Embryonic facial prominence (tissue), 1 donor: Measurements from ENCODE around the gene ATG9A.
A peak's percentile ranks its signal among the peaks of the same experiment; 100 is the strongest.
"Not testable (repeated sequence)": the region's sequence is repeated elsewhere in the genome, so short reads cannot be mapped to it uniquely, and the experiment has no call there.

Experiments used
- DNase-seq: peaks from one replicate; pipeline ENCODE4 v3.0.0-alpha.2; 2016; ENCODE audit errors: extremely low spot score

ATG9A gene, protein sequence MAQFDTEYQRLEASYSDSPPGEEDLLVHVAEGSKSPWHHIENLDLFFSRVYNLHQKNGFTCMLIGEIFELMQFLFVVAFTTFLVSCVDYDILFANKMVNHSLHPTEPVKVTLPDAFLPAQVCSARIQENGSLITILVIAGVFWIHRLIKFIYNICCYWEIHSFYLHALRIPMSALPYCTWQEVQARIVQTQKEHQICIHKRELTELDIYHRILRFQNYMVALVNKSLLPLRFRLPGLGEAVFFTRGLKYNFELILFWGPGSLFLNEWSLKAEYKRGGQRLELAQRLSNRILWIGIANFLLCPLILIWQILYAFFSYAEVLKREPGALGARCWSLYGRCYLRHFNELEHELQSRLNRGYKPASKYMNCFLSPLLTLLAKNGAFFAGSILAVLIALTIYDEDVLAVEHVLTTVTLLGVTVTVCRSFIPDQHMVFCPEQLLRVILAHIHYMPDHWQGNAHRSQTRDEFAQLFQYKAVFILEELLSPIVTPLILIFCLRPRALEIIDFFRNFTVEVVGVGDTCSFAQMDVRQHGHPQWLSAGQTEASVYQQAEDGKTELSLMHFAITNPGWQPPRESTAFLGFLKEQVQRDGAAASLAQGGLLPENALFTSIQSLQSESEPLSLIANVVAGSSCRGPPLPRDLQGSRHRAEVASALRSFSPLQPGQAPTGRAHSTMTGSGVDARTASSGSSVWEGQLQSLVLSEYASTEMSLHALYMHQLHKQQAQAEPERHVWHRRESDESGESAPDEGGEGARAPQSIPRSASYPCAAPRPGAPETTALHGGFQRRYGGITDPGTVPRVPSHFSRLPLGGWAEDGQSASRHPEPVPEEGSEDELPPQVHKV

DNA sequence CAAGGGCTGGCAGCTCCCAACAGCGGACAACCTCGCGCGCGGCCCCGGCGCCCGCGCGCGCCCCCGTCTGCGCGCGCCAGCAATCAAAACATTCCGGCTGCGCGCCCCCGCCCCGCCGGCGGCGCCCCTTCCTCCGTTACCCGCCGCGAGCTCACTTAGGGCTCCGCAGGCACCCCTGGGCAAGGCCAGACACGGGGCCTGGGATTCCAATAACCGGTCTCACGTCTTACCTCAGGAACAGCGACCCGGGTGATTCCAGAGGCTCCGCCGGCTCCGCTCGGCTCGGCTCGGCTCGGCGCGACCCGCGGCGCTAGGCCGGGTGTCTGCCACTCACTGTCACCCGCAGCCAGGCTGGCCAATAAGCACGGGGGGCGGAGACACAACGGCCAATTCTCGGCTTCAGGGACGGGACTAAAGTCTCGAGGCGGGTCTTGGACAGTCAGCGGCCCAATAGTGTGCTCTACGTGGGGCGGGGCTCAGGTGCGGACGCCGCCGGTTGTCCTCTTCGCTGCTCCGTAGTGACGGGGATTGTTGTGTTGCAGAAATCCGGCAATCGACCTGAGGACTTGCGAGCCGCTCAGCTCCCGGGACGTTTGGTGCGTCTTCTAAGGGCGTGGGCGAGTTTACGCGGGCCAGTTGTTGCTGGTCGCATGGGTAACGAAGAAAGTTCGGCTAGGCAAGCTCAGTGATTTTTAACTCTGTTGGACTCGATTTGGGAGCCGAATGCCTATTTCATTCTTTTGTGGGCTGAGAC is at the start of gene ATG9A, which contains the start of gene ANKZF1:
Gene ATG9A (minus strand): TSS at position 332 of the 754 bp plus-strand sequence. CDS start 1,612 bp downstream, outside the sequence.
Gene ANKZF1 (plus strand): TSS at position 502 of the 754 bp plus-strand sequence. CDS start 452 bp downstream, outside the sequence.
- DNase-seq, result peak; percentile 99

DNA sequence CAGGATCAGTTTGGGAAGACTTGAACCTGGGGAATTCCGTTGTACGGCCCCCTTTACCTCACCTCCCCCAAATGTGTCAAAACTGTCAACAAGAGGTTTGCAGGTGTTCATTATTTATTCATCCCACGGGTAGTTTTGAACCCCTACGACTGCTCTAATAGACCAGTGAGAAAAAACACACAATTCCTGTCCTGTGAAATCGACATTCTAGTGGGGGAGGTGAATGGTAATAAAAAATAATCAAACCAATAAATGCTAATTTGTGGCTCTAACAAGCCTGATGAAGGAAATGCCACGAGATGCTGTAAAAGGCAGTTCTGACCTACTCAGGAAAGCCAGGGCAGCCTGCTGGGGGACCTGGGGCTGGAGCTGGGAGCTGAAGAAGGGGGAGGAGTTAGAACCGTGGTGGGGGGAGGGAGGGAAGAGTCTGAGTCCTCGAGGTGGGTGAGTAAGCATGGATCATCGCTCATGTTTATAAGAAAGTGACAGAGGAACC is 49.3 kb upstream of the ATG9A start:
- DNase-seq, result no peak

GRCh38 chr2:219277703-219278654 is 48.5 kb upstream of the ATG9A start:
- DNase-seq, result peak; percentile 73

GRCh38 chr2:219274361-219274921 is 45.0 kb upstream of the ATG9A start:
- DNase-seq, result no peak

GRCh38 chr2:219273937-219274336 is 44.5 kb upstream of the ATG9A start:
- DNase-seq, result no peak

DNA sequence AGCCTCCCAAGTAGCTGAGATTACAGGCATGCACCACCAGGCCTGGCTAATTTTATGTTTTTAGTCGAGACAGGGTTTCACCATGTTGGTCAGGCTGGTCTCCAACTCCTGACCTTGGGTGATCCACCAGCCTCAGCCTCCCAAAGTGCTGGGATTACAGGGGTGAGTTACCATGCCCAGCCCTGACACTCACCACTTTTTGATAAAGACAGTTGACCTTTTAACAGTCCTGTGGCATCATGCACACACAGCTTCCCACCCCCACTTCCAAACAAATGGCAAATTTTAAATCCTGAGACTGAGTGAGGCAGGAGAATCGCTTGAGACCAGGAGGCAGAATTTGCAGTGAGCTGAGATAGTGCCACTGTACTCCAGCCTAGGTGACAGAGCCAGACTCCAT is 43.6 kb upstream of the ATG9A start:
- no peak for DNase-seq

DNA sequence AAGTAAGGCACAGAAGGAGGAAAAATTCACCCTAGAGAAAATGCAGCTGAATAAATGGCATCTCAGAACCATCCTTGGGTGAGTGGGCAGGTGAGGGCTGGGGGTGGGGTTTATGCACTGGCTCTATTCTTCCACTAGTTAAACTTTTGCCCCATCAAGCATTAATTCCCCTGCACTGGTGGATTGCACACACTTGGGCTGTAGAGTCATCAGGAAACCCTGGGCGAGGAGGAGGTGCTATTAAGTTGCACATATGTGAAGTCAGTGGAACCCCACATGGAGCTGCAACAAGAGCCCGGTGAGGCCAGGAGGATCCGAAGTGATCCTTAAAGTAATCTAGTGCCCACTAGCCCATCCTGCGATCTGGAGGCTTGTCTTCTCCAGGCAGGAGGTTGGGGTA is 42.9 kb upstream of the ATG9A start:
- no peak for DNase-seq

DNA sequence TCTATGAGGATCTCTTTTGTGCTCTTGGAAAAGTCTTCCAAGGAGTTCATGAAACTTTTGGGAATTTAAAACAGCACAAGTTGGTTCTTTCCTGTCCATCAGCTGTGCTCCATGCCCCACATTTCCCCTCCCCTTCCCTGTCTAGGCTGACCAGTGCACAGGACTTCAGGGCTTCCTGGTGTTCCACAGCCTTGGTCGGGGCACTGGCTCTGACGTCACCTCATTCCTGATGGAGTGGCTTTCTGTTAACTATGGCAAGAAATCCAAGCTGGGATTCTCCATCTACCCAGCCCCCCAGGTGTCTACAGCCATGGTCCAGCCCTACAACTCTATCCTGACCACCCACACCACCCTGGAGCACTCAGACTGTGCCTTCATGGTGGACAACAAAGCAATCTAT is 41.6 kb upstream of the ATG9A start:
- no peak for DNase-seq

- no peak for DNase-seq
Measured at GRCh38 chr2:219270055-219270372, 40.6 kb upstream of the ATG9A start.

- DNase-seq, result no peak
Measured at GRCh38 chr2:219269362-219270054, 40.1 kb upstream of the ATG9A start.

DNA sequence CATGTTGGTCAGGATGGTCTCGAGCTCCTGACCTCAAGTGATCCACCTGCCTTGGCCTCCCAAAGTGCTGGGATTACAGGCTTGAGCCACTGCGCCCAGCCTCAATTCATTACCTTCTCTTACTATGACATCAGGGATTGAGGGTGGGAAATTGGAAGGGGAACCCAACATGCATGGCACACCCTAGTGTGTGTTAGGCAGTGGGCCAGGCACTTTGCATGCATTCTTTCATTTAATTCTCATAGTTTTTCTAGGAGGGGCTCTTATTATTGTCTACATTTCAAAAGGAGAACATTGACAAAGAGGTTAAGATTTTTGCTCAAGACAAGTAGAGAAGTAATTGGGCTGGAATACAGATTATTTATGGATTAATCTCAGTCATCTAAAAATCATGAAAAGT is 38.9 kb upstream of the ATG9A start:
- no peak for DNase-seq

DNA sequence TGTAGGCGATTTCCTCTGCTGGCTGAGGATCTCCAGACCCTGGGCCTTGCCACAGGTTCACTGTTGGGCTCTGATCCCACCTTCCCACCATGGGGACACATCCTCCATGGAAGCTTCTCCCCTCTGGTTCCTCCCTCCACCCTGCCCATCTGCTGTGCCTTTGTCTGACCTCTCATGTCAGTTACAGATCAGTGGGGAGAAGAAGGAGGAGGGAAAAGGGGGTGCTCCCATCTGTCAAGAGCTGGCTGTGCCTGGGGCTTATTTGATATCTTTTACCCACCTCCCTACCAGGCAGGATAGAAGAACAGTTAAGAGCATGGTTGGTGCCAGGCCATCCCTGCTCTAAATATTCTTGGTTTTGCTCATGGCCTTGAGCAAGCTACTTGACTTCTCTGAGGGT is 37.5 kb upstream of the ATG9A start:
- DNase-seq, result no peak

GRCh38 chr2:219266232-219266631 is 36.8 kb upstream of the ATG9A start:
- DNase-seq, result no peak

- no peak for DNase-seq
Measured at GRCh38 chr2:219261024-219261855, 31.8 kb upstream of the ATG9A start.

DNA sequence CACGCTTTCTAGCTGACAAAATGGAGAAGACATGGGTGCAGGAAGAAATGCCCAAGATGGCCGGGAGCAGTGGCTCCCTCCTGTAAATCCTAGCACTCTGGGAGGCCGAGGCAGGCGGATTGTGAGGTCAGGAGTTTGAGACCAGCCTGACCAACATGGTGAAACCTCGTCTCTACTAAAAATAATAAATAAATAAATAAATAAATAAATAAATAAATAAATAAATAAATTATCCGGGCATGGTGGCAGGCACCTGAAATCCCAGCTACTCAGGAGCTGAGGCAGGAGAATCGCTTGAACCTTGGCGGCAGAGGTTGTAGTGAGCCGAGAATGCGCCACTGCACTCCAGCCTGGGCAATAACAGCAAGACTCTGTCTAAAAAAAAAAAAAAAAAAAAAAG is 29.5 kb upstream of the ATG9A start:
- DNase-seq, result not testable (repeated sequence)

- DNase-seq, result no peak
Measured at GRCh38 chr2:219254590-219255201, 25.3 kb upstream of the ATG9A start.

- DNase-seq, result no peak
Measured at GRCh38 chr2:219253753-219254589, 24.5 kb upstream of the ATG9A start, which contains the start of gene TUBA4A. Gene TUBA4A, minus strand, starts transcription at chr2:219253918. Its CDS starts 60 bp downstream, at chr2:219253858.
